Gastrocnemius medialis (tissue), 4 donors: ENCODE results near the gene PTCH2. TPM values are rescaled to one million over a fixed set of nuclear protein-coding genes. Genes with fewer than 3 reads are reported as not detected.

Source experiments
- ATAC-seq, 2 donors: fragments of 150-250 bp; one replicate each; pipeline ENCODE4 v1.9.1; 2016
- DNase-seq, 2 donors: peaks; one replicate each; pipeline ENCODE4 v3.0.0-alpha.2; 2019
- H3K27ac ChIP-seq, 4 donors: fragments of 200-600 bp; sonication (generic); 1 replicate in 1 of 4; 2 replicates in 3 of 4; pipeline ENCODE4 v1.5.1; 2016 to 2018; ENCODE audit warnings: mild to moderate bottlenecking in 2 of 4, moderate library complexity in 1 of 4
- H3K27me3 ChIP-seq, 3 donors: fragments of 200-600 bp; sonication (generic) in 2 of 3; 1 replicate in 1 of 3; 2 replicates in 2 of 3; pipeline versions ENCODE4 v1.5.1 to v1.6.0; 2016 to 2019; ENCODE audit warnings: mild to moderate bottlenecking in 1 of 3, moderate library complexity in 1 of 3
- H3K36me3 ChIP-seq, 2 donors: fragments of 200-600 bp; sonication (generic) in 1 of 2; one replicate each; pipeline ENCODE4 v1.5.1; 2017 to 2018
- H3K4me1 ChIP-seq, 2 donors: fragments of 200-600 bp; sonication (generic) in 1 of 2; one replicate each; pipeline ENCODE4 v1.5.1; 2016 to 2017; ENCODE audit warnings: mild to moderate bottlenecking in 2 of 2
- H3K4me3 ChIP-seq, 4 donors: fragments of 200-600 bp; sonication (generic) in 3 of 4; 1 replicate in 1 of 4; 2 replicates in 3 of 4; pipeline ENCODE4 v1.5.1; 2016 to 2019; ENCODE audit warnings: mild to moderate bottlenecking in 2 of 4
- H3K9me3 ChIP-seq, 3 donors: fragments of 200-600 bp; sonication (generic) in 2 of 3; 1 replicate in 1 of 3; 2 replicates in 2 of 3; pipeline ENCODE4 v1.5.1; 2016 to 2019
- CTCF ChIP-seq, 5 experiments: fragments of 450-650 bp in 3 of 5; fragments of 200-600 bp in 2 of 5; sonication (generic) in 2 of 5; IDR thresholded peaks in 4 of 5; conservative IDR thresholded peaks in 1 of 5; 1 replicate in 4 of 5; 2 replicates in 1 of 5; pipeline ENCODE4 v1.5.1; 2016 to 2019; ENCODE audit warnings: antibody characterized with exemption in 5 of 5, mild to moderate bottlenecking in 3 of 5, moderate library complexity in 3 of 5
- POLR2A ChIP-seq, 2 donors: fragments of 450-650 bp; IDR thresholded peaks; one replicate each; pipeline ENCODE4 v1.6.1; 2017; ENCODE audit warnings: antibody characterized with exemption in 2 of 2, mild to moderate bottlenecking in 2 of 2, moderate library complexity in 2 of 2
- in situ Hi-C, 4 donors: fragments of 200-750 bp; cut with MboI; loops; one replicate each; pipeline versions ENCODE4 v1.15.0 to v1.8.0; 2017; ENCODE audit warnings: low sequenced_read_pairs in 4 of 4
- intact Hi-C: fragments of 100-400 bp; cut with DNase I; formaldehyde crosslinking; loops from one replicate; pipeline ENCODE4 v1.15.1; 2023; ENCODE audit warnings: low total_unique reads
- total RNA-seq, 4 donors: library from RNA; depleted of rRNA; stranded (reverse); fragments of >200 nt; gene quantifications; one replicate each; pipeline versions ENCODE4 v1.1.0 to v1.2.3, GENCODE V29; 2016

The PTCH2 gene
- total RNA-seq, 4 donors from 2014 or later = 0.10 to 0.56 (median 0.20) TPM

GRCh38 chr1:44828841-44829440 is 14.1 kb downstream of the PTCH2 start:
- intact Hi-C loops = no loop called here

DNA sequence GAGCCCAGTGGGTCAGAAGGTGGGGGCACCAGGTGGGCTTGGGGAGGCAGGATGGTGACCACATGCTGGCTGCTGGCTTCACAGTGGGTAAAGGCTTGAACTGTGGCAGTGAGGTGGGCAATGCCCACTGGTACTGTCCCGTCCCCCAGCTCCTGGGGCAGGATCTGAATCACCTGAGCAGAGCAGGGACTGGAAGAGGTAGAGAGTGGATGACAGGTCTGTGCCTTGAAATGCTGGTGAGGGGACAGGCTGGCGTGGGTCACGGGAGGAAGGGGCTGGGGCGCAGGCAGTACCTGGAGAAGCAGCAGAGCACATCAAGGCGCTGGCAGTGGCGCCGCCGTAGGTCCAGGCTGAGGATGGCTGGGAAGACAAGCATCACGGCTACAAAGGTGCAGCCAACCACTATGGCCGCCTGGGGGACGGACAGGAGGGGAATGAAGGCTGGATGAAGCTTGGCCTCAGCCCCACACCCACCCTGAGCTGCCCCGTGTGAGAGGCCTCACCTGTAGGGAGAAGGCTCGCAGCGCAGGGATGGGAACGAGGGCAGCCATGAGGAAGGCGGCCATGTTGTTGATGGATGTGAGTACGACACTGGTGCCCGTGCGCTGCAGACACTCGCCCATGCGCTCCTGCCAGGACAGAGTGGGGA is 14.9 kb downstream of the PTCH2 start:
- no peak overlapping the region for H3K27ac ChIP-seq
- no peak for DNase-seq
- H3K9me3 ChIP-seq = no peaks in the 10 kb centered on the region
- no peaks in the 10 kb centered on the region for H3K27me3 ChIP-seq
- TF ChIP-seq POLR2A (IDR thresholded peaks at IDR 0.05) (no peak), CTCF (IDR thresholded peaks at IDR 0.05 in 4 of 5, conservative IDR thresholded peaks at IDR 0.05 in 1 of 5) (no peak)
- ATAC-seq = no peak
- in situ Hi-C loops (no loop called here), intact Hi-C loops (no loop called here)
- no peak overlapping the region for H3K4me3 ChIP-seq
- no peaks in the 10 kb centered on the region for H3K36me3 ChIP-seq
- H3K4me1 ChIP-seq = no peaks in the 10 kb centered on the region

More at GRCh38 chr1:44828841-44829440, 14.1 kb downstream of the PTCH2 start:
- TF ChIP-seq CTCF (IDR thresholded peaks at IDR 0.05 in 4 of 5, conservative IDR thresholded peaks at IDR 0.05 in 1 of 5) (no peak), POLR2A (IDR thresholded peaks at IDR 0.05) (no peak)
- H3K4me1 ChIP-seq = no peaks in the 10 kb centered on the region
- no peak overlapping the region for H3K27ac ChIP-seq
- DNase-seq (no peak), ATAC-seq (no peak)
- no peaks in the 10 kb centered on the region for H3K9me3 ChIP-seq
- in situ Hi-C loops = no loop called here
- H3K4me3 ChIP-seq = no peak overlapping the region
- no peaks in the 10 kb centered on the region for H3K36me3 ChIP-seq
- H3K27me3 ChIP-seq = no peaks in the 10 kb centered on the region

DNA sequence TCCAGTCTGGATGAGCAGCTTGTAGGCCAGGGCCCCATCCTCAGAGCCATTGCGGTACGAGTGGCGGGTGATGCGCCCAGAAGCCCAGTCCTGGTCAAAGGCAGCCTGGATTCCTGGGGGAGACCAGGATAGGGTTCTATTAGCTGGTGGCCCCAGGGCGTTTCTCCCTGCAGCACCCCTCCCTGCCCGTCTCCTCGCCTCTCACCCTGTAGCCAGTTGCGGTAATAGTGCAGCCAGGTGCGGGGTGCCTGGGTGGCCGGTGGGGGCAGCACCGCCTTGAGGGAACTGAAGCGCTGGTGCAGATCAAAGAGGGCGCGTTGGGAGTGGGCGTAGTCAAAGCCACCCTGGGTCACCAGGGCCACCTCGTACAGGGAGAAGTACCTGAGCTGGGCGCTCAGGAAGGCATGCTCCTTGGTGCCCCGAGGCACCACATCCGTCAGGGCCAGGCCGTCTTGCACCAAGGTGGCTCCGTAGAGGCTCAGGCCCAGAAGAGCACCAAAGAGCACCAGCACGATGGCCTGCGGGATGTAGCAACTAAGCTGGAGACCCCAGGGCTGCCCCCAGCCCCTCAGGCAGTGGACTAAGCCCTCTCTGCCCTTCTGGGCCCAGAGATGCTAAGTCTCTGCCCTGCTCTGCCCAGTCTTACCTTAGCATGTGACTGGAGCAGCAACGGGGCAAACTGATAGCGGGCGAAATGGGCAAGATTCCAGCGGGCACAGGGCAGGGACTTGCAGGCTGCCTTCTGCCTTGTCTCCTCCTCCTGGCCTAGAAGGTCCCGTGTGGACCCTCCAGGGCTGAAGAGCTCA is 15.7 kb downstream of the PTCH2 start:
- in situ Hi-C loops = no loop called here

More for the DNA sequence above, 15.7 kb downstream of the PTCH2 start:
- Histone ChIP-seq H3K4me3 (no peak overlapping the region), H3K36me3 (no peaks in the 10 kb centered on the region), H3K27ac (no peak overlapping the region), H3K4me1 (no peaks in the 10 kb centered on the region), H3K9me3 (no peaks in the 10 kb centered on the region), H3K27me3 (no peaks in the 10 kb centered on the region)
- DNase-seq (no peak), ATAC-seq (no peak)
- TF ChIP-seq CTCF (IDR thresholded peaks at IDR 0.05 in 4 of 5, conservative IDR thresholded peaks at IDR 0.05 in 1 of 5) = no peak
- no peak for TF ChIP-seq POLR2A (IDR thresholded peaks at IDR 0.05)
- intact Hi-C loops = no loop called here
